NB4 (cell line): ENCODE data around the gene COL4A6.

Source experiments
- POLR2A ChIP-seq: IDR thresholded peaks from 2 replicates; pipeline ENCODE4 v1.6.1; 2011; ENCODE audit warnings: mild to moderate bottlenecking; ENCODE audit not compliant: insufficient read length; ENCODE audit errors: extremely low read depth
- TF ChIP-seq, protein P1 (sequence below): IDR thresholded peaks from one replicate; pipeline ENCODE4 v1.5.1; 2012; ENCODE audit warnings: low read depth, low read length
- TF ChIP-seq, protein P2 (sequence below): IDR thresholded peaks from 2 replicates; pipeline ENCODE4 v1.6.1; 2011; ENCODE audit warnings: low read depth, low read length

DNA sequence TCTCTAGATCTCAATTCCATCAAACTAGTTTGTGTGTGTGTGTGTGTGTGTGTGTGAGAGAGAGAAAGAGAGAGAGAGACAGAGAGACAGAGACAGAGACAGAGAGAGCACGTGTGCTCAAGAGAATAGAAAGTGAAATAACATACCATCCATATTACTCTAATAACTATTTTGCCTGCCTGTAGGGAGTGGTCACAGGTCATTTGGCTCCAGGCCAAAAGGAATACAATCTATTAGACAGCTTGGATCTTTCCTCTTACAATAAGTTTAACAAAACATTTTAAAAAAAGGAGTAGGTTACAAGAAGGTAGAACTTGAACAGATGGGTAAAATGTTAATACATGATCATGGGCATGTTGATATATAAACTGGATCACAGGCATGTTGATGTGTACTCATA lies 76.2 kb downstream of the COL4A6 start:
- TF ChIP-seq, protein P1, sequence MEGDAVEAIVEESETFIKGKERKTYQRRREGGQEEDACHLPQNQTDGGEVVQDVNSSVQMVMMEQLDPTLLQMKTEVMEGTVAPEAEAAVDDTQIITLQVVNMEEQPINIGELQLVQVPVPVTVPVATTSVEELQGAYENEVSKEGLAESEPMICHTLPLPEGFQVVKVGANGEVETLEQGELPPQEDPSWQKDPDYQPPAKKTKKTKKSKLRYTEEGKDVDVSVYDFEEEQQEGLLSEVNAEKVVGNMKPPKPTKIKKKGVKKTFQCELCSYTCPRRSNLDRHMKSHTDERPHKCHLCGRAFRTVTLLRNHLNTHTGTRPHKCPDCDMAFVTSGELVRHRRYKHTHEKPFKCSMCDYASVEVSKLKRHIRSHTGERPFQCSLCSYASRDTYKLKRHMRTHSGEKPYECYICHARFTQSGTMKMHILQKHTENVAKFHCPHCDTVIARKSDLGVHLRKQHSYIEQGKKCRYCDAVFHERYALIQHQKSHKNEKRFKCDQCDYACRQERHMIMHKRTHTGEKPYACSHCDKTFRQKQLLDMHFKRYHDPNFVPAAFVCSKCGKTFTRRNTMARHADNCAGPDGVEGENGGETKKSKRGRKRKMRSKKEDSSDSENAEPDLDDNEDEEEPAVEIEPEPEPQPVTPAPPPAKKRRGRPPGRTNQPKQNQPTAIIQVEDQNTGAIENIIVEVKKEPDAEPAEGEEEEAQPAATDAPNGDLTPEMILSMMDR, result no peak
- no peak for TF ChIP-seq POLR2A
- TF ChIP-seq, protein P2, sequence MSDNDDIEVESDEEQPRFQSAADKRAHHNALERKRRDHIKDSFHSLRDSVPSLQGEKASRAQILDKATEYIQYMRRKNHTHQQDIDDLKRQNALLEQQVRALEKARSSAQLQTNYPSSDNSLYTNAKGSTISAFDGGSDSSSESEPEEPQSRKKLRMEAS, result no peak
